HG03045 (cell line): ENCODE results near the gene SLC27A5.
A peak's percentile ranks its signal among the peaks of the same experiment; 100 is the strongest.
"Not testable (repeated sequence)": the region's sequence is repeated elsewhere in the genome, so short reads cannot be mapped to it uniquely, and the experiment has no call there.

ENCODE experiments used
- ATAC-seq: cut with Tn5 transposase; IDR thresholded peaks from one replicate; pipeline ENCODE4 v1.9.1; 2021; ENCODE audit warnings: mild to moderate bottlenecking, moderate library complexity; ENCODE audit not compliant: unreplicated experiment

Gene SLC27A5

DNA sequence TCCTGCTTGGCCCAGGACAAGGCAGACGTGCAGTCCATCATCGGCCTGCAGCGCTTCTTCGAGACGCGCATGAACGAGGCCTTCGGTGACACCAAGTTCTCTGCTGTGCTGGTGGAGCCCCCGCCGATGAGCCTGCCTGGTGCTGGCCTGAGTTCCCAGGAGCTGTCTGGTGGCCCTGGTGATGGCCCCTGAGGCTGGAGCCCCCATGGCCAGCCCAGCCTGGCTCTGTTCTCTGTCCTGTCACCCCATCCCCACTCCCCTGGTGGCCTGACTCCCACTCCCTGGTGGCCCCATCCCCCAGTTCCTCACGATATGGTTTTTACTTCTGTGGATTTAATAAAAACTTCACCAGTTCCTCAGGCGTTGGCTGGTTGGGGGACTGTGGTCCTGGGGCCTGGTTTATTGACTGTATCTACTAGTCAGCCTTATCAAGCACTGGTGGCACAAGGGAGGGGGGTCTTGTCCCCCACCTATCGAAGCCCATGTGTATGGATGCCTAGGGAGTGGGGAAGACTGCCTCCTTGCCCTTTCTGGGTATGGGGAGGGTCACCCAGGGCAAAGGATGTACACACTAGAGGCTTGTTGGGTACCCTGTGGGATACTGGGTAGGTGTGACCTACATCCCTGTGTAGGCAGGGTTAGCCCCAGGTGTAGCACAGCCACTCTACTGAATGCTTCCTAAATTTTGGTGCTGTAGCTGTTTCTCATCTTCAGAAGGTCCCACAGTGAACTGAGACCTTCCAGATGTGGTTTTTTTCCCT is 38.8 kb upstream of the SLC27A5 start:
- ATAC-seq = no peak

GRCh38 chr19:58549664-58550361 is 38.0 kb upstream of the SLC27A5 start:
- ATAC-seq = no peak

DNA sequence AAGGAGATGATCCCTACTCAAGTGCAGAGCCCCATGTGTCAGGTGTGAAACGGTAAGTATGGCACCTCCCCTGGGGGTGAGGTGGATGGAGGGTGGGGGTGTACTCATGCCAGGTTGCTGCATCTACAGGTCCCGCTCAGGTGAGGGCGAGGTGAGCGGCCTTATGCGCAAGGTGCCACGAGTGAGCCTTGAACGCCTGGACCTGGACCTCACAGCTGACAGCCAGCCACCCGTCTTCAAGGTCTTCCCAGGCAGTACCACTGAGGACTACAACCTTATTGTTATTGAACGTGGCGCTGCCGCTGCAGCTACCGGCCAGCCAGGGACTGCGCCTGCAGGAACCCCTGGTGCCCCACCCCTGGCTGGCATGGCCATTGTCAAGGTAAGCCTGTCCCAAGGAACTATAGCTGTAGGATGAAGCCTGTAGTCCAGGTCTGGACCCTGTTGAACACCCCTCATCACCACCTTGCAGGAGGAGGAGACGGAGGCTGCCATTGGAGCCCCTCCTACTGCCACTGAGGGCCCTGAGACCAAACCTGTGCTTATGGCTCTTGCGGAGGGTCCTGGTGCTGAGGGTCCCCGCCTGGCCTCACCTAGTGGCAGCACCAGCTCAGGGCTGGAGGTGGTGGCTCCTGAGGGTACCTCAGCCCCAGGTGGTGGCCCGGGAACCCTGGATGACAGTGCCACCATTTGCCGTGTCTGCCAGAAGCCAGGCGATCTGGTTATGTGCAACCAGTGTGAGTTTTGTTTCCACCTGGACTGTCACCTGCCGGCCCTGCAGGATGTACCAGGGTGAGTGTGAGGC is 37.3 kb upstream of the SLC27A5 start:
- ATAC-seq = no peak

GRCh38 chr19:58547323-58548312 is 35.8 kb upstream of the SLC27A5 start:
- ATAC-seq = no peak

DNA sequence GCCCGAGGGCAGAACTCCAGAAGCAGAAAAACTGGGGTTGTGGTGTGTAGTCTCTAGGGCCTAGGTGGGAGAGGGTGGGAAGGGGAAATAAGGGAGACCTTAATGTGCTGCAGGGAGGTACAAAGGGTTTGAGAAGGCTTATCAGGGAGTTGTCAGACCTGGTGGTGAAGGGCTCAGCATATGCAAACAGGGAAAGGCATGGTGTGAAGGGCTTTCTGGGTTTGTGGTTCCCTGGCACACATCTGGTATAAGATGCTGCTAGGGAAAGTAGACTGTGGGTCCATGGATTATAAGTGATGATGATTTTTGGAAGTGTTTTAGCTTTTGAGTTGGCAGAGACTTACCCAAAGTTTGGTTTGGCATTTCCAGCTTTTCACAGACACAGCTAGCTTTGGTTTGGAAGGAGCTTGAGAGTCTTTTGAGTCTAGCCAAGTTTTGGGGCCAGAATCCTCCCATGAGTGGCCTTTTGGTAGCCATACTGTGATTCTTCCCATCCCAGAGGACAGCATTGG is 34.3 kb upstream of the SLC27A5 start:
- no peak for ATAC-seq

GRCh38 chr19:58545286-58546018 is 33.7 kb upstream of the SLC27A5 start:
- ATAC-seq = no peak

- peak; percentile 55 for ATAC-seq
Observed at GRCh38 chr19:58544591-58545285, 32.9 kb upstream of the SLC27A5 start.

DNA sequence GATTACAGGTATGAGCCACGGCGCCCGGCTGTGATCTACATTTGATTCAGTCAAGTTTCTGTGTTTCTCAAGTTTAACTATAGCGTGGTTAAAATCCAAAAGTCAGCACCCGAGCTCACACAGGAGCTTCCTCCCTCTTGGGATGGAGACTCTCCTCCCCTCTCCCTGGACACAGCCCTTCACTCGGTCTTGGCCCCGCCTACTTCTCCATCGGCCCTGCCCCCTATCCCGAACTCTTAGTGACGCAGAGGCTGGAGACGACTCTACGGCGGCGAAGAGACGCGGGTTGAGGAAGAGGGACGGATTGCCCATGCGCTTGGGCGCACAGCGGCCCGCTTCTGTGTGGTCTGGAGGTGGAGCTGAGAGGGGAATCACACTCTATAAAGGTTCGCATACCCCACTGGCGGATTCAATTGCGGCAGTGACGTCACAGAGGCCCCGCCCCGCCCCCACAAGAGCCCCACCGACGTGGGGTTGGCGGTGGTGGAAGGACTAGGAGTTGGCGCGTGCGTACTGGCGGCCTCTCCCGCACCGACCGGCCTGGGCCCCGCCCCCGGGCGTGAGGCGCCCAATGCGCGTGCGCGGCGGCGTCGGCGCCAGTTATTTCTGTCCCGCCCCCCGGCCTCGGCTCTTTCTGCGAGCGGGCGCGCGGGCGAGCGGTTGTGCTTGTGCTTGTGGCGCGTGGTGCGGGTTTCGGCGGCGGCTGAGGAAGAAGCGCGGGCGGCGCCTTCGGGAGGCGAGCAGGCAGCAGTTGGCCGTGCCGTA is 32.2 kb upstream of the SLC27A5 start, which contains the start of gene TRIM28:
TSS of gene TRIM28 (plus strand) at position 239 of the 765 bp plus-strand sequence. CDS start 694 bp downstream, outside the sequence.
- ATAC-seq = peak; percentile 72

DNA sequence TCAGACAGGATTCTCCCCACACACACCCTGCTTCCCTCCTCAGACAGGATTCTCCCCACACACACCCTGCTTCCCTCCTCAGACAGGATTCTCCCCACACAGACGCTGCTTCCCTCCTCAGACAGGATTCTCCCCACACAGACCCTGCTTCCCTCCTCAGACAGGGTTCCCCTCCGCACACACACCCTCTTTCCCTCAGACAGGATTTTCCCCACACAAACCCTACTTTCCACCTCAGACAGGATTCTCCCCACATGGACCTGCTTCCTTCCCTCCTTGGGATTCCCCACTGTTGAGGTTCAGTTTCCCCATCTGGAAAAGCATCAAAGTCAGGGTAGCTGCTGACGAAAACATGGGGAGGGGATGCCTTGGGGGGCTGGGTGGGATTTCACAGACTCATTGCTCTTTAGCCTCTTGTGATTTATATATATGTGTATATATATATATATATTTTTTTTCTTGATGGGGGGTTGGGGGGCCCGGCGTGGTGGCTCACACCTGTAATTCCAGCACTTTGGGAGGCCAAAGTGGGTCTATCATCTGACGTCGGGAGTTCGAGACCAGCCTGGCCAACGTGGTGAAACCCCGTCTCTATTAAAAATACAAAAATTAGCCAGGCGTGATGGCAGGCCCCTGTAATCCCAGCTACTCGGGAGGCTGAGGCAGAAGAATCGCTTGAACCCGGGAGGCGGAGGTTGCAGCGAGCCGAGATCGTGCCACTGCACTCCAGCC is 31.0 kb upstream of the SLC27A5 start:
- ATAC-seq = not testable (repeated sequence)

- ATAC-seq = not testable (repeated sequence)
Observed at GRCh38 chr19:58539169-58539559, 27.4 kb upstream of the SLC27A5 start.

- no peak for ATAC-seq
Observed at GRCh38 chr19:58538257-58539168, 26.7 kb upstream of the SLC27A5 start.

DNA sequence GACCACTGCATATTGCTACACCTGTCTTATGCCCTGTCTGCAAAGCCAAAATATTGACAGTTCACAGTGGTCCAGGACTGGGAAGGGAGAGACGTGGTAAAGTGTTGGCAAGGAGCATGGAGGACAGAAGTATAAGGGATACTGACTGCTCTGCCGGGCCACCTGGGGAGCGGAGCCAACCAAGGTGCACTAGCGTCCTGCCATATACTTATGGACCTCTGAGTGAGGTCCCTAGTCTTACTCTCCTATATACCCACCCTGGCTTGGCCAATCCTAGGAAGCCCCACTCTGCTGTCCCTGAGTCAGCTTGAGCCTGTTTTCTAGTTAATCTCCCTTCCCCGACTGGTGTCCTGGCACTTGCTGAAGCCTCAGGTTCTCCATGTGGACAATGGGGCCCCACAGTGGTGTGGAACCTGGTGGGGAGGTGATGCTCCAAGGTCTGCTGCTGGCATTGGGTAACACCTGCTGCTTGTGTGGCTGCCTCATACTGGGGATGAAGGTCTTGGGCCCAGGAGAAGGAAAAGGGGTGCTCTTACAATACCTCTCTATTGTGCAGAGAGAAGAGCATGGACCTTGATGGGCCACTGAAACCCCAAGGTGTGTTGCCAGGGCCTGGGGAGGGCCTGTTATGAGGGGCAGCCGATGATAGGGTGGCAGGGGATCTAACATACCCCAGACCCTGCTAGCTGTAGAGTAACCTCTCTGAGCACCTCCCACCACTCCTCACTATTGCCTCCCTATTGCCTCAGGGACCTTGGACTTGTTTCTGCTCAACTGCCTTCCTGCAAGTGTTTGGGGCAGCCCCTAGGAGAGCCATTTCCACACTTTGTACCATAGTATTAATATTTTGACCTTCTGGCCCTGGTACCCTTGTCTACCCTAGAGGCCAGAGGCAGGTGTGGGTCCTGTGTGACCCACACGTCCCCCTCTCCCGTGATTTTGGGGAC is 25.3 kb upstream of the SLC27A5 start:
- no peak for ATAC-seq

DNA sequence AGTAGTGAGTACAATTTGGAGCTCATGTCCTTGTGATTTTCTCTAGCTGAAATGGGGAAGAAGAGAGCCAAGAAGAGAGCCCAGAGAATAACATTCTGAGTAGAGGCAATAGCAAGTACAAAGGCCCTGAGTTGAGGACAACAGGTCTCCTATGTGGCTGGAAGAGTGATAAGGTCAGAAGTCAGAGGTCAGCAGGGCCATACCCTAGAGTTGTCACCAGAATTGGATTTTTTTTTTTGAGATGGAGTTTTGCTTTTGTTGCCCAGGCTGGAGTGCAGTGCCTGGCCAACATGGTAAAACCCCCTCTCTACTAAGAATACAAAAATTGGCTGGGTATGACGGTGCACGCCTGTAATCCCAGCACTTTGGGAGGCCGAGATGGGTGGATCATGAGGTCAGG is 24.1 kb upstream of the SLC27A5 start:
- ATAC-seq = no peak

GRCh38 chr19:58531034-58531840 is 19.4 kb upstream of the SLC27A5 start:
- ATAC-seq = no peak
